ENCODE results near the gene TMED3. TPM values are rescaled to one million over a fixed set of nuclear protein-coding genes. Genes with fewer than 3 reads are reported as not detected.

Gene TMED3
- total RNA-seq (10 to 100 TPM; 21.0 to 22.0 TPM), polyA plus RNA-seq (10 to 100 TPM; 67.6 to 73.4 (median 67.8) TPM), total RNA-seq (21.5 to 89.7 (median 31.1) reads per million in 6 experiments)

DNA sequence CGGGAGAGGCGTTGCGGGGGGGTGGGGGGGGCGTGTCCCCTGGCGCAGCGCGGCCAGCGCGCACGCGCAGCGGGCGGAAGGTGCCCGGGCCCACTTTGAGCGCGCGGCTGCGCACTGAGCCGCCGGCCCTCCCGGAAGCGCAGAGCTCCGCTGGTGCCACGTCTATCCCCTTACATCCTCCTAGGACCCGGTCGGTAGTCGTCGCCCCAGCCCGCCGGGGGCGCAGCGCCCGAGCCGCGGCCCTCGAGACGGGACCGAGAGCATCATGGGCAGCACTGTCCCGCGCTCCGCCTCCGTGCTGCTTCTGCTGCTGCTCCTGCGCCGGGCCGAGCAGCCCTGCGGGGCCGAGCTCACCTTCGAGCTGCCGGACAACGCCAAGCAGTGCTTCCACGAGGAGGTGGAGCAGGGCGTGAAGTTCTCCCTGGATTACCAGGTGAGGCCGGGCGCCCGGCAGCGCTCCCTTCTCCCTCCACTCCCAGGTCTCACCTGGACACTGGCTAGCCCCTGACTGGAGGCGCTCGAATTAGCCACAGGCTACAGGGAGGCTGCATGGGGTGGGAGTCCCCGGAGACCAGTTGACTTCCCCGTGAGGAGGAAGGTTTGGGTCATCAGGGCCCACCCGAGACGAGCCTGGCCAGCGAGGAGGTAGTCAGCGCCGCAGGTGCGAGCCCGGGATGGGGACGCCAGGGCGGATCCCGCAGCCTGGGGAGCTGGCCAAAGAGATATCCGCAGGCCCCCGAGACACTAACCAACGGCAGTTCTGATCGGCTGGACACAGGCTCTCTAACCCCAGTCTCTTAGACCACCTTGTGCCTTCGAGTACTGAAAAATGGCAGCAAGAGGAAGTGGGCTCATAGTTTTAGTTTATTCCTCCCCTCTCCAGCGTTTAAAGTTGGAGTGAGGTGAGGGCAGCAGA lies at the start of gene TMED3:
Gene TMED3 (plus strand): TSS at position 128 of the 916 bp plus-strand sequence. CDS start 138 bp downstream, at position 266.
- H3K27me3 Mint-ChIP-seq: peaks cover 0 to 4% (median 0%) of the 10 kb centered on the region in 5 donors
- peak within 1 kb of the TSS; percentile 79 to 94 (median 89) for H3K4me3 Mint-ChIP-seq
- ATAC-seq: peak; percentile 95 to 96
- POLR2A ChIA-PET: no interaction called here
- DNase-seq: peak; percentile 69 to 89 (median 76)
- peaks cover 13 to 32% (median 29%) of the 10 kb centered on the region in 3 donors for H3K36me3 Mint-ChIP-seq
- no peaks in the 10 kb centered on the region for H3K9me3 Mint-ChIP-seq
- H3K27ac Mint-ChIP-seq: peak within 1 kb of the TSS in 9 of 10 donors; percentile 27 to 85 (median 53)
- peaks cover 13 to 46% (median 40%) of the 10 kb centered on the region in 4 donors for H3K4me1 Mint-ChIP-seq

GRCh38 chr15:79261836-79262235 lies 49.1 kb upstream of the TMED3 start:
- DNase-seq (no peak), ATAC-seq (no peak)
- peaks cover 0 to 9% (median 3%) of the 10 kb centered on the region in 9 donors for H3K9me3 Mint-ChIP-seq

DNA sequence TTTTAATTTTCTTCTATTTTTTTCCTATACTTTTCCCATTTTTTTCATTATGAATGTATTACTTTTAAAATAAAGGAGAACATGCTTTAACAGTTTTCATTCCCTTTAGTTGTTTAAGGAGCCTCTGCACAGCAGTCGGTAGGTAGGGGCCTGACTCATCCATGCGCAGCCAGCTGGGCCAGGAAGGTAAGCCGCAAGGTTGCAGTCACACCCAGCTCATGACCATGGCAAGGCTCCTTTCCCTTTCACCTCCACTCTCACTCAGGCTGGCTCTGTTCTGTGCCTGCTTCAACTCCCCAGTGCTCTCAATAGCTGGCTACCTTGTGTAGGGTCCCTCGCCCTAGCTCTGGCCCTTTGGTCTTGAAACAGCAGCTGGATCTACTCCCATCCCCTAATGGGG lies 45.7 kb upstream of the TMED3 start:
- H3K36me3 Mint-ChIP-seq: no peaks in the 10 kb centered on the region
- ATAC-seq: no peak
- H3K4me1 Mint-ChIP-seq: no peaks in the 10 kb centered on the region
- POLR2A ChIA-PET: no interaction called here
- H3K27ac Mint-ChIP-seq: no peak overlapping the region
- no peak overlapping the region for H3K4me3 Mint-ChIP-seq
- no peak for DNase-seq
- H3K9me3 Mint-ChIP-seq: no peaks in the 10 kb centered on the region
- peaks cover 5 to 38% (median 23%) of the 10 kb centered on the region in 5 donors for H3K27me3 Mint-ChIP-seq

More at GRCh38 chr15:79261836-79262235, 49.1 kb upstream of the TMED3 start:
- H3K36me3 Mint-ChIP-seq: no peaks in the 10 kb centered on the region
- peaks cover 10 to 27% (median 21%) of the 10 kb centered on the region in 5 donors for H3K27me3 Mint-ChIP-seq
- H3K4me1 Mint-ChIP-seq: no peaks in the 10 kb centered on the region
- H3K4me3 Mint-ChIP-seq: no peak overlapping the region
- H3K27ac Mint-ChIP-seq: no peak overlapping the region
- POLR2A ChIA-PET: no interaction called here

- no peaks in the 10 kb centered on the region for H3K36me3 Mint-ChIP-seq
- POLR2A ChIA-PET: no interaction called here
- H3K4me1 Mint-ChIP-seq: no peaks in the 10 kb centered on the region
- H3K27me3 Mint-ChIP-seq: peaks cover 3 to 39% (median 14%) of the 10 kb centered on the region in 5 donors
- no peaks in the 10 kb centered on the region for H3K9me3 Mint-ChIP-seq
- no peak for ATAC-seq
- no peak overlapping the region for H3K27ac Mint-ChIP-seq
- no peak for DNase-seq
- no peak overlapping the region for H3K4me3 Mint-ChIP-seq
These were observed 44.8 kb upstream of the TMED3 start for GRCh38 chr15:79265987-79266579.

DNA sequence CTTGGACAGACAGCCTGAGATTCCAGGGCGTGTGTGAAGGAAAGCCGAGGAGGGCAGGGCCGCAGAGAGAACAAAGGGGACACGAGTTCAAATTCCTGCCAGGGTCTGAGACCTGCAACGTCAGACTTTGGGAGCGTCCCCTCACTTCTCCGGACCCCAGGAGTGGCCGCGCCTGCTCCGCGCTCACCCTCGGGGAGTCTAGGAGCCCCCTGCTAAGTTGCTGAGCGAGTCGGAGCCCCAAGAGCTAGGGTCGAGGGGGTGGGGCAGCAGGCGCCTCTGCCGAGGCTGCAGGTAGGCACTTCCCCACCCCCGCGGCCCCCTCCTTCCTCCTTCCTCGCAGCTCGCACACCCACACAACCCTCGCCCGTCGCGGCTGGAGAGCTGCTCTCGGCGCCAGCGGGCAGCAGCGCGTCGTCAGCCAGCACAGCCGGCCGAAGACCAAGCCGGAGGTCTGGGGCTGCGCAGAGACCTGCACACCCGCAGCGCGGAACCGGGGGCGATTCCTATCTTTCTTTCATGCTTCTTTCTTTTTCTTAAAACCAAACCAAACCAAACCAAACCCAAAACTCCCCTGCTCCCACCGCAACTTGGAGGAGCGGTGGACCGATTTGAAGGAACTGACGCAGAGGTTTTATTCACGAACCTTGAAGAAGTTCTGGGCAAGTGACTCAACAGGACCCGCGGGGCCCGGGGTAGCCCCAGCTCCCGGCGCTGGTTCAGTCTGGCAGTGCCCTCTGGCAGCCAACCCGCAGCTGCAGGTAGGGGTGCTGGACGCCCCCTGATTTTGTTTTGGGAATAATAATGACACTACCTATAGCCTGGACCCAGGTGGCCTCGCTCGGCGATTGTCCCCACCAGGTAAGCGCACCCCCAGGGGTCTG lies 28.3 kb upstream of the TMED3 start, which contains the start of gene ANKRD34C:
Gene ANKRD34C (plus strand): TSS at position 352 of the 881 bp plus-strand sequence. CDS start 10,563 bp downstream, outside the sequence.
- H3K4me1 Mint-ChIP-seq: peaks cover 0 to 3% (median under 1%) of the 10 kb centered on the region in 4 donors

GRCh38 chr15:79283252-79284048 lies 27.5 kb upstream of the TMED3 start:
- peaks cover 56 to 86% (median 69%) of the 10 kb centered on the region in 5 donors for H3K27me3 Mint-ChIP-seq
- peaks cover 0 to 3% (median under 1%) of the 10 kb centered on the region in 4 donors for H3K4me1 Mint-ChIP-seq
- ATAC-seq (peak in 1 of 2 donors; percentile 53), DNase-seq (peak in 5 of 10 donors; percentile 3 to 34 (median 18))
- POLR2A ChIA-PET: no interaction called here
- no peak overlapping the region for H3K27ac Mint-ChIP-seq
- peaks cover 0 to 28% (median 11%) of the 10 kb centered on the region in 9 donors for H3K9me3 Mint-ChIP-seq
- no peak overlapping the region for H3K4me3 Mint-ChIP-seq
- peaks cover 4 to 24% (median 9%) of the 10 kb centered on the region in 3 donors for H3K36me3 Mint-ChIP-seq

More for the DNA sequence above, 28.3 kb upstream of the TMED3 start, which contains the start of gene ANKRD34C:
- Mint-ChIP-seq H3K9me3 (peaks cover 0 to 28% (median 11%) of the 10 kb centered on the region in 9 donors), H3K36me3 (peaks cover 4 to 24% (median 9%) of the 10 kb centered on the region in 3 donors), H3K4me3 (no peak within 1 kb of the TSS), H3K27me3 (peaks cover 52 to 86% (median 63%) of the 10 kb centered on the region in 5 donors), H3K27ac (no peak within 1 kb of the TSS)
- no peak for ATAC-seq
- POLR2A ChIA-PET: no interaction called here
- no peak for DNase-seq

GRCh38 chr15:79290642-79291275 lies 20.2 kb upstream of the TMED3 start:
- H3K4me1 Mint-ChIP-seq: peaks cover 4 to 6% (median 4%) of the 10 kb centered on the region in 4 donors
- peaks cover 0 to 2% (median 0%) of the 10 kb centered on the region in 9 donors for H3K9me3 Mint-ChIP-seq
- H3K27ac Mint-ChIP-seq: no peak overlapping the region
- POLR2A ChIA-PET: no interaction called here
- DNase-seq (no peak), ATAC-seq (no peak)
- H3K4me3 Mint-ChIP-seq: no peak overlapping the region
- no peaks in the 10 kb centered on the region for H3K36me3 Mint-ChIP-seq
- peaks cover 15 to 49% (median 36%) of the 10 kb centered on the region in 5 donors for H3K27me3 Mint-ChIP-seq

GRCh38 chr15:79292011-79292410 lies 18.9 kb upstream of the TMED3 start:
- Mint-ChIP-seq H3K4me3 (no peak overlapping the region), H3K27ac (no peak overlapping the region), H3K36me3 (no peaks in the 10 kb centered on the region), H3K27me3 (peaks cover 9 to 40% (median 30%) of the 10 kb centered on the region in 5 donors), H3K4me1 (peaks cover 4 to 6% (median 4%) of the 10 kb centered on the region in 4 donors), H3K9me3 (peaks cover 0 to 2% (median 0%) of the 10 kb centered on the region in 9 donors)
- POLR2A ChIA-PET: no interaction called here
- DNase-seq (no peak), ATAC-seq (no peak)

DNA sequence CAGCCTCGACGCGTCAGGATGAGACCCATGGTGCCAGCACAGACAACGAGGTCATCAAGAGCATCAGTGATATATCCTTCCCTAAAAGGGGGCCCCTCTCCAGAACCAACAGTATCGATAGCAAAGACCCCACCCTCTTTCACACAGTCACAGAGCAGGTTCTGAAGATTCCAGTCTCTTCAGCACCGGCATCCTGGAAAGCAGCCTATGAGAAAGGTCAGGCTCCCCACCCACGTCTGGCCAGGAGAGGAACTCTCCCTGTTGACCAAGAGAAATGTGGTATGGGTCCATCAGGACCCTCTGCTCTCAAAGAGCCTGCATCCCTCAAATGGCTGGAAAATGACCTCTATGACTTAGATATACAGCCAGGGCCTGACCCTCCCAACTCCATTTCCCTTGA lies 16.8 kb upstream of the TMED3 start:
- no peak for DNase-seq
- POLR2A ChIA-PET: no interaction called here
- no peak overlapping the region for H3K4me3 Mint-ChIP-seq
- no peaks in the 10 kb centered on the region for H3K9me3 Mint-ChIP-seq
- H3K27me3 Mint-ChIP-seq: peaks cover 6 to 36% (median 25%) of the 10 kb centered on the region in 5 donors
- no peak for ATAC-seq
- H3K4me1 Mint-ChIP-seq: peaks cover 4 to 6% (median 4%) of the 10 kb centered on the region in 4 donors
- H3K36me3 Mint-ChIP-seq: no peaks in the 10 kb centered on the region
- H3K27ac Mint-ChIP-seq: no peak overlapping the region

DNA sequence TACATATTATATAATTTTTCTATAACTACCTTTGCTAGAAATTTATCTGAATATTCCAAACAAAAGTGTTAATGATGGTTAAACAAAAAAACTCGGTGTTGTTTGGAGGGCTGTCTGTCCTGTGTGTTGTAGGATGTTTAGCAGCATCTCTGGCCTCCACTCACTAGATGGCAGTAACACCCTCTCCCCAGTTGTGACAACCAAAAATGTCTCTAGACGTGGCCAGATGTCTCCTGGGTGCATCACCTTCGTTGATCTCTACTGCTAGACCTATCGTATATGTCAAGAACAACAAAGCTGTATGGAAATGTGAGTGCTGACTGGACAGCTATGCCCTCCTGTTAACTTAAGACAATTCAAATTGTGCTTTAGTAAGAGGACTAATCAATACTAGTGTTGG lies 14.3 kb upstream of the TMED3 start:
- ATAC-seq: no peak
- Mint-ChIP-seq H3K27me3 (peaks cover 9 to 38% (median 15%) of the 10 kb centered on the region in 5 donors), H3K9me3 (no peaks in the 10 kb centered on the region), H3K4me1 (no peaks in the 10 kb centered on the region), H3K4me3 (no peak overlapping the region), H3K27ac (no peak overlapping the region), H3K36me3 (no peaks in the 10 kb centered on the region)
- no peak for DNase-seq
- POLR2A ChIA-PET: no interaction called here
